Neuronal stem cell (in vitro differentiated cells): ENCODE results near the gene OPRM1.

Source experiments
- DNase-seq: peaks from one replicate; pipeline ENCODE4 v3.0.0-alpha.2; 2013; ENCODE audit warnings: low spot score
- H2AFZ ChIP-seq: one replicate; pipeline ENCODE4 v1.6.1; 2013; ENCODE audit warnings: mild to moderate bottlenecking, low read length, inconsistent platforms
- H2AK5ac ChIP-seq: 2 replicates; pipeline ENCODE4 v1.6.1; 2013; ENCODE audit warnings: low read depth, mild to moderate bottlenecking, inconsistent platforms, low read length, moderate library complexity, mixed read lengths
- H2BK120ac ChIP-seq: 2 replicates; pipeline ENCODE4 v1.6.1; 2013; ENCODE audit warnings: low read depth, mild to moderate bottlenecking, inconsistent platforms, low read length, moderate library complexity, mixed read lengths
- H2BK12ac ChIP-seq: one replicate; pipeline ENCODE4 v1.6.1; 2013; ENCODE audit warnings: low read length, inconsistent platforms
- H2BK15ac ChIP-seq: 2 replicates; pipeline ENCODE4 v1.6.1; 2013; ENCODE audit warnings: mild to moderate bottlenecking, low read length, inconsistent platforms, mixed read lengths
- H2BK5ac ChIP-seq: one replicate; pipeline ENCODE4 v1.6.1; 2013; ENCODE audit warnings: inconsistent platforms, mild to moderate bottlenecking, low read length, moderate library complexity
- H3K14ac ChIP-seq: one replicate; pipeline ENCODE4 v1.6.1; 2013; ENCODE audit warnings: low read length, inconsistent platforms
- H3K18ac ChIP-seq: 2 replicates; pipeline ENCODE4 v1.6.1; 2013; ENCODE audit warnings: low read length, inconsistent platforms
- H3K23ac ChIP-seq: 2 replicates; pipeline ENCODE4 v1.6.1; 2013; ENCODE audit warnings: low read depth, mild to moderate bottlenecking, mixed read lengths, low read length, inconsistent platforms; ENCODE audit not compliant: poor library complexity
- H3K27ac ChIP-seq: replicated peaks from 3 replicates; pipeline ENCODE4 v1.5.1; 2013; ENCODE audit warnings: low read length, inconsistent platforms
- H3K27me3 ChIP-seq, 3 experiments: 2 replicates each; pipeline ENCODE4 v1.6.1; 2013; ENCODE audit warnings: low read length in 3 of 3, mild to moderate bottlenecking in 2 of 3, inconsistent platforms in 1 of 3, low read depth in 1 of 3, mixed read lengths in 1 of 3, moderate library complexity in 1 of 3; ENCODE audit not compliant: control insufficient read depth in 3 of 3, insufficient read depth in 3 of 3
- H3K36me3 ChIP-seq, 2 donors: replicated peaks in 1 of 2; 2 replicates each; pipeline ENCODE4 v1.6.1; 2013; ENCODE audit warnings: low read length in 2 of 2; ENCODE audit not compliant: control insufficient read depth in 2 of 2, insufficient read depth in 2 of 2
- H3K4ac ChIP-seq: 2 replicates; pipeline ENCODE4 v1.6.1; 2013; ENCODE audit warnings: inconsistent platforms, mild to moderate bottlenecking, low read length, moderate library complexity
- H3K4me1 ChIP-seq, 2 donors: 1 replicate in 1 of 2; 2 replicates in 1 of 2; pipeline ENCODE4 v1.6.1; 2013; ENCODE audit warnings: low read length in 2 of 2, low read depth in 1 of 2; ENCODE audit not compliant: control insufficient read depth in 2 of 2, insufficient read depth in 1 of 2
- H3K4me2 ChIP-seq: one replicate; pipeline ENCODE4 v1.6.1; 2013; ENCODE audit warnings: mild to moderate bottlenecking, low read length, inconsistent platforms; ENCODE audit not compliant: insufficient read depth, poor library complexity, severe bottlenecking
- H3K4me3 ChIP-seq, 2 donors: 2 replicates each; pipeline ENCODE4 v1.5.1; 2013; ENCODE audit warnings: low read length in 2 of 2, mild to moderate bottlenecking in 2 of 2, inconsistent platforms in 1 of 2, moderate library complexity in 1 of 2
- H3K79me1 ChIP-seq: one replicate; pipeline ENCODE4 v1.6.1; 2013; ENCODE audit warnings: low read depth, mild to moderate bottlenecking, inconsistent platforms, low read length, moderate library complexity
- H3K9ac ChIP-seq: one replicate; pipeline ENCODE4 v1.6.1; 2013; ENCODE audit warnings: mild to moderate bottlenecking, low read depth, low read length, inconsistent platforms; ENCODE audit not compliant: poor library complexity
- H3K9me3 ChIP-seq, 2 donors: replicated peaks in 1 of 2; 2 replicates each; pipeline versions ENCODE3 to v1.6.1; 2013; ENCODE audit warnings: low read length in 2 of 2, mild to moderate bottlenecking in 2 of 2, inconsistent platforms in 1 of 2, low read depth in 1 of 2, mixed read lengths in 1 of 2, moderate library complexity in 1 of 2; ENCODE audit not compliant: control insufficient read depth in 2 of 2, insufficient read depth in 1 of 2
- H4K8ac ChIP-seq: one replicate; pipeline ENCODE4 v1.6.1; 2013; ENCODE audit warnings: low read depth, mild to moderate bottlenecking, inconsistent platforms, low read length, moderate library complexity
- H4K91ac ChIP-seq: one replicate; pipeline ENCODE4 v1.6.1; 2013; ENCODE audit warnings: low read length, low read depth, mild to moderate bottlenecking, inconsistent platforms; ENCODE audit not compliant: poor library complexity
- WGBS, 2 donors: extraction: QIAGEN DNeasy Blood & Tissue Kit; methylation state at CpG; one replicate each; pipeline ENCODE4 v1.1.7; 2013; ENCODE audit warnings: missing lambda C conversion rate in 2 of 2, mixed read lengths in 1 of 2; ENCODE audit not compliant: insufficient read length in 2 of 2, insufficient replicate concordance in 1 of 2; ENCODE audit errors: extremely low coverage in 2 of 2; 5-methylcytosine and 5-hydroxymethylcytosine counted together

OPRM1 gene

GRCh38 chr6:154230910-154231595, 192.0 kb downstream of the OPRM1 start:
- Histone ChIP-seq H3K14ac (no peak overlapping the region), H3K27me3 (no peaks in the 10 kb centered on the region), H4K8ac (no peak overlapping the region), H3K4me3 (no peak overlapping the region), H2BK15ac (no peak overlapping the region), H2AFZ (no peak overlapping the region), H3K4me2 (no peak overlapping the region), H2AK5ac (no peak overlapping the region), H3K9me3 (no peaks in the 10 kb centered on the region), H3K4me1 (no peaks in the 10 kb centered on the region), H3K9ac (no peak overlapping the region), H3K18ac (no peak overlapping the region), H2BK5ac (no peak overlapping the region), H2BK12ac (no peak overlapping the region), H3K79me1 (no peaks in the 10 kb centered on the region), H3K23ac (no peak overlapping the region), H2BK120ac (no peak overlapping the region), H4K91ac (no peak overlapping the region), H3K27ac (no peak overlapping the region), H3K4ac (no peak overlapping the region), H3K36me3 (no peaks in the 10 kb centered on the region)
- DNase-seq = no peak
- WGBS, 2 donors = no CpG with 5 or more reads among the region's 5 CpGs

- Histone ChIP-seq H3K14ac (no peak overlapping the region), H4K8ac (no peak overlapping the region), H3K27me3 (no peaks in the 10 kb centered on the region), H4K91ac (no peak overlapping the region), H3K4ac (no peak overlapping the region), H3K4me2 (no peak overlapping the region), H3K4me3 (no peak overlapping the region), H2AFZ (no peak overlapping the region), H2BK15ac (no peak overlapping the region), H3K4me1 (no peaks in the 10 kb centered on the region), H2BK12ac (no peak overlapping the region), H3K9me3 (no peaks in the 10 kb centered on the region), H3K36me3 (no peaks in the 10 kb centered on the region), H2BK120ac (no peak overlapping the region), H2BK5ac (no peak overlapping the region), H2AK5ac (no peak overlapping the region), H3K18ac (no peak overlapping the region), H3K27ac (no peak overlapping the region), H3K79me1 (no peaks in the 10 kb centered on the region), H3K9ac (no peak overlapping the region), H3K23ac (no peak overlapping the region)
- no peak for DNase-seq
- no CpG with 5 or more reads among the region's 7 CpGs for WGBS, 2 donors
Measured at GRCh38 chr6:154232013-154232910, 193.2 kb downstream of the OPRM1 start.

- no peak overlapping the region for H3K4me2 ChIP-seq
- WGBS, 2 donors = no CpG with 5 or more reads among the region's 2 CpGs
Measured at GRCh38 chr6:154233383-154233782, 194.3 kb downstream of the OPRM1 start.

GRCh38 chr6:154234019-154234772, 195.2 kb downstream of the OPRM1 start:
- no peak overlapping the region for H3K9ac ChIP-seq
- H2BK120ac ChIP-seq = no peak overlapping the region
- no CpG with 5 or more reads among the region's 4 CpGs for WGBS, 2 donors
- H4K91ac ChIP-seq = no peak overlapping the region
- H3K36me3 ChIP-seq = no peaks in the 10 kb centered on the region
- no peak overlapping the region for H2AFZ ChIP-seq
- no peak overlapping the region for H3K23ac ChIP-seq
- H3K4me3 ChIP-seq = no peak overlapping the region
- H3K27ac ChIP-seq = no peak overlapping the region
- H4K8ac ChIP-seq = no peak overlapping the region
- H2BK12ac ChIP-seq = no peak overlapping the region
- no peaks in the 10 kb centered on the region for H3K9me3 ChIP-seq
- no peak overlapping the region for H3K14ac ChIP-seq
- H3K4ac ChIP-seq = no peak overlapping the region
- no peak overlapping the region for H2BK5ac ChIP-seq
- no peaks in the 10 kb centered on the region for H3K4me1 ChIP-seq
- no peaks in the 10 kb centered on the region for H3K79me1 ChIP-seq
- H2AK5ac ChIP-seq = no peak overlapping the region
- H3K4me2 ChIP-seq = no peak overlapping the region
- no peak overlapping the region for H2BK15ac ChIP-seq
- DNase-seq = no peak
- no peaks in the 10 kb centered on the region for H3K27me3 ChIP-seq
- H3K18ac ChIP-seq = no peak overlapping the region

More at GRCh38 chr6:154233383-154233782, 194.3 kb downstream of the OPRM1 start:
- no peak for DNase-seq
- H2AK5ac ChIP-seq = no peak overlapping the region
- no peak overlapping the region for H3K9ac ChIP-seq
- H2BK5ac ChIP-seq = no peak overlapping the region
- no peaks in the 10 kb centered on the region for H3K4me1 ChIP-seq
- no peaks in the 10 kb centered on the region for H3K36me3 ChIP-seq
- H3K14ac ChIP-seq = no peak overlapping the region
- H3K4ac ChIP-seq = no peak overlapping the region
- H3K79me1 ChIP-seq = no peaks in the 10 kb centered on the region
- no peak overlapping the region for H4K91ac ChIP-seq
- H2BK120ac ChIP-seq = no peak overlapping the region
- H3K4me3 ChIP-seq = no peak overlapping the region
- H3K27me3 ChIP-seq = no peaks in the 10 kb centered on the region
- H2BK12ac ChIP-seq = no peak overlapping the region
- no peak overlapping the region for H4K8ac ChIP-seq
- H3K27ac ChIP-seq = no peak overlapping the region
- no peak overlapping the region for H2BK15ac ChIP-seq
- no peak overlapping the region for H3K23ac ChIP-seq
- H3K9me3 ChIP-seq = no peaks in the 10 kb centered on the region
- no peak overlapping the region for H2AFZ ChIP-seq
- H3K18ac ChIP-seq = no peak overlapping the region
